ENCODE data around the gene PDLIM1.

- TF ChIP-seq CTCF (IDR thresholded peaks at IDR 0.05) (no peak), POLR2A (IDR thresholded peaks at IDR 0.05) (no peak), EP300 (IDR thresholded peaks at IDR 0.05) (no peak), POLR2AphosphoS5 (IDR thresholded peaks at IDR 0.05) (no peak)
Observed at GRCh38 chr10:95193944-95194343, 96.9 kb downstream of the PDLIM1 start, which contains the start of gene ACSM6.
